DND-41 (cell line): ENCODE results near the gene TIMM22.

Experiments used
- CTCF ChIP-seq: IDR thresholded peaks from 2 replicates; pipeline ENCODE4 v1.5.1; 2012; ENCODE audit warnings: borderline replicate concordance, low read length, moderate library complexity, mild to moderate bottlenecking; ENCODE audit not compliant: poor library complexity, severe bottlenecking; ENCODE audit errors: extremely low read depth
- EZH2 ChIP-seq: IDR thresholded peaks from 3 replicates; pipeline ENCODE4 v1.6.1; 2012; ENCODE audit warnings: borderline replicate concordance, low read depth, mild to moderate bottlenecking, moderate library complexity, low read length, inconsistent platforms; ENCODE audit not compliant: severe bottlenecking

GRCh38 chr17:948284-948852 lies 48.6 kb upstream of the TIMM22 start:
- no peak for TF ChIP-seq CTCF
- TF ChIP-seq EZH2 = no peak
